PC-9 (cell line): ENCODE results near the gene BCL2L1. TPM values are rescaled to one million over a fixed set of nuclear protein-coding genes. Genes with fewer than 3 reads are reported as not detected.
A peak's percentile ranks its signal among the peaks of the same experiment; 100 is the strongest.

ENCODE experiments used
- BruUV-seq: library from RNA; stranded (reverse); fragments of 400-500 nt; replicated peaks from 2 replicates; lab custom pipeline; 2021; lab: Mats Ljungman, UMichigan
- CTCF ChIA-PET: fragments of 300-600 bp; sonication (Branson Sonifier 250); formaldehyde crosslinking; loops from one replicate; lab custom pipeline; 2022; ENCODE audit warnings: antibody characterized with exemption; lab: Charles Lee
- POLR2A ChIA-PET: fragments of 300-600 bp; sonication (Branson Sonifier 250); formaldehyde crosslinking; loops from one replicate; lab custom pipeline; 2022; ENCODE audit warnings: antibody characterized with exemption; ENCODE audit not compliant: unreplicated experiment; lab: Charles Lee
- DNase-seq, 2 experiments: peaks; one replicate each; pipeline versions ENCODE4 v3.0.0 to v3.0.0-alpha.2; 2015 to 2022; ENCODE audit warnings: mixed read lengths in 1 of 2
- H2AFZ ChIP-seq: fragments of 200-600 bp; sonication (generic); 2 replicates; pipeline ENCODE4 v1.8.1; 2017; ENCODE audit warnings: antibody characterized with exemption
- H3F3A ChIP-seq: fragments of 200-600 bp; sonication (generic); 2 replicates; pipeline ENCODE4 v1.8.1; 2017; ENCODE audit warnings: antibody characterized with exemption, mild to moderate bottlenecking, low read depth; ENCODE audit not compliant: insufficient read depth
- H3K27ac ChIP-seq: fragments of 200-600 bp; sonication (generic); 2 replicates; pipeline ENCODE4 v1.6.1; 2016; ENCODE audit warnings: mixed run types
- H3K27me3 ChIP-seq: fragments of 200-600 bp; sonication (generic); 2 replicates; pipeline ENCODE4 v1.6.1; 2016; ENCODE audit warnings: low read depth, mixed run types; ENCODE audit not compliant: insufficient read depth
- H3K36me3 ChIP-seq: fragments of 200-600 bp; sonication (generic); 2 replicates; pipeline ENCODE4 v1.6.1; 2016; ENCODE audit warnings: low read depth, mixed run types
- H3K4me1 ChIP-seq: fragments of 200-600 bp; sonication (generic); replicated peaks from 2 replicates; pipeline ENCODE4 v1.6.1; 2016; ENCODE audit warnings: mixed run types; ENCODE audit not compliant: insufficient read depth
- H3K4me2 ChIP-seq: fragments of 200-600 bp; sonication (generic); 2 replicates; pipeline ENCODE4 v1.6.1; 2017; ENCODE audit warnings: mixed run types
- H3K4me3 ChIP-seq: fragments of 200-600 bp; sonication (generic); 2 replicates; pipeline ENCODE4 v1.6.1; 2016; ENCODE audit warnings: mixed run types
- H3K79me2 ChIP-seq: fragments of 200-600 bp; sonication (generic); 2 replicates; pipeline ENCODE4 v1.6.1; 2017; ENCODE audit warnings: low read depth, mixed run types
- H3K9me2 ChIP-seq: fragments of 200-600 bp; sonication (generic); 2 replicates; pipeline ENCODE4 v1.8.1; 2017; ENCODE audit warnings: mild to moderate bottlenecking; ENCODE audit not compliant: insufficient read depth
- H3K9me3 ChIP-seq: fragments of 200-600 bp; sonication (generic); 2 replicates; pipeline ENCODE4 v1.8.1; 2016; ENCODE audit warnings: low read depth; ENCODE audit not compliant: insufficient read depth
- H4K20me1 ChIP-seq: fragments of 200-600 bp; sonication (generic); 2 replicates; pipeline ENCODE4 v1.8.1; 2017; ENCODE audit not compliant: insufficient read depth
- EZH2 ChIP-seq: fragments of 200-600 bp; sonication (generic); IDR thresholded peaks from 2 replicates; pipeline ENCODE4 v1.8.0; 2017; ENCODE audit warnings: antibody characterized with exemption, low read depth
- intact Hi-C: fragments of 100-400 bp; cut with micrococcal nuclease; formaldehyde crosslinking; loops from one replicate; pipeline ENCODE4 v1.10.0; 2022; ENCODE audit not compliant: unreplicated experiment
- total RNA-seq: library from RNA; stranded (reverse); gene quantifications from 2 replicates; pipeline ENCODE4 v1.2.3, GENCODE V29; 2021
- TF ChIP-seq, protein P1 (sequence below): fragments of 200-600 bp; sonication (generic); conservative IDR thresholded peaks from 2 replicates; pipeline ENCODE4 v1.6.1; 2017; ENCODE audit warnings: mixed run types, antibody characterized with exemption, mild to moderate bottlenecking, moderate library complexity

The BCL2L1 gene
- total RNA-seq, 1 experiment from 2014 or later, result 125 TPM

DNA sequence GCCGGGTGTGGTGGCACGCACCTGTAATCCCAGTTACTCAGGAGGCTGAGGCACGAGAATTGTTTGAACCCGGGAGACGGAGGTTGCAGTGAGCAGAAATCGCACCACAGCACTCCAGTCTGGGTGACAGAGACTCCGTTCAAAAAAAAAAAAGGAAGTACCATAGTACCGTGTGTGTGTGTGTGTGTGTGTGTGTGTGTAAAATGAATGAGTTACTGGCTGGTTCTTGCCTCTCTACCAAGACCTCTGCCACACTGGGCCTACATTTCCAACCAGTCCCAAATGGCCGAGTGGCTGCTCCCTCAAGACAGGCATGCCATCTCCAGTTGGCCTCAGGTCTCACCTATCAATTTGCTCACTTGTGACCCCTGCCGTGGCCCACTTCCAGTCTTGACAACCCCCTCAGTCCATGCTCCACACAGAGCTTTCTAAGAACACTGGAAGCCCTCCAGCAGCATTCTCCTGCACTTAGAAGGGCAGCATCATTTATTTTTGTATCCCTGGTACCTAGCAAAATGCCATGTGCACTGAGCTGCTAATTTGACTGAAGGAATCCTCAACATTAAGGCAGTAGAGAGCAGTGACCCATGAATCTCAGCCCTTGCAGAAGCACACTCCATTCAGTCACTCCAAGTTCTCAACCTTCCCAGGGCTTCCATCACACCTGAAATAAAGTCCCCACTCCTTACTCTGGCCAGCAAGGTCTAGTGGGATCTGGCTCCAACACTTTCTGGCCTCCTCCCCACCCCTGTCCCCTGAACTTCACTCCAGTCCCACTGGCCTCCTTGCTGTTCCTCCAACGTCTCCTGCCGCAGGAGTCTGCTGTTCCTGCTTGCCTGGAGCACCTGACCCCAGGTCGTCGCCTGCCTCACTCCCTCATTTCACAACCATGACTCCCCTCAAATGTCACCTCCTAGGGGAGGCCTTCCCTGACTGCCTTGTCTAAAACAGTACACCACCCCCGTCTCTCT lies 55.1 kb downstream of the BCL2L1 start:
- no peaks in the 10 kb centered on the region for H3K27me3 ChIP-seq
- H3K27ac ChIP-seq, result peak overlapping the region; percentile 32; the same call in 1 of the 2 replicates
- H3K9me3 ChIP-seq, result no peaks in the 10 kb centered on the region
- H3K9me2 ChIP-seq, result no peaks in the 10 kb centered on the region
- H3F3A ChIP-seq, result peaks cover 89% of the 10 kb centered on the region
- H2AFZ ChIP-seq, result no peak overlapping the region
- no TSS peak for BruUV-seq
- no peak overlapping the region for H3K4me3 ChIP-seq
- peaks cover 26% of the 10 kb centered on the region for H3K36me3 ChIP-seq
- ChIA-PET POLR2A (no interaction called here), CTCF (no interaction called here)
- H3K79me2 ChIP-seq, result peaks cover 62% of the 10 kb centered on the region
- TF ChIP-seq EZH2, result no peak
- TF ChIP-seq, protein P1, sequence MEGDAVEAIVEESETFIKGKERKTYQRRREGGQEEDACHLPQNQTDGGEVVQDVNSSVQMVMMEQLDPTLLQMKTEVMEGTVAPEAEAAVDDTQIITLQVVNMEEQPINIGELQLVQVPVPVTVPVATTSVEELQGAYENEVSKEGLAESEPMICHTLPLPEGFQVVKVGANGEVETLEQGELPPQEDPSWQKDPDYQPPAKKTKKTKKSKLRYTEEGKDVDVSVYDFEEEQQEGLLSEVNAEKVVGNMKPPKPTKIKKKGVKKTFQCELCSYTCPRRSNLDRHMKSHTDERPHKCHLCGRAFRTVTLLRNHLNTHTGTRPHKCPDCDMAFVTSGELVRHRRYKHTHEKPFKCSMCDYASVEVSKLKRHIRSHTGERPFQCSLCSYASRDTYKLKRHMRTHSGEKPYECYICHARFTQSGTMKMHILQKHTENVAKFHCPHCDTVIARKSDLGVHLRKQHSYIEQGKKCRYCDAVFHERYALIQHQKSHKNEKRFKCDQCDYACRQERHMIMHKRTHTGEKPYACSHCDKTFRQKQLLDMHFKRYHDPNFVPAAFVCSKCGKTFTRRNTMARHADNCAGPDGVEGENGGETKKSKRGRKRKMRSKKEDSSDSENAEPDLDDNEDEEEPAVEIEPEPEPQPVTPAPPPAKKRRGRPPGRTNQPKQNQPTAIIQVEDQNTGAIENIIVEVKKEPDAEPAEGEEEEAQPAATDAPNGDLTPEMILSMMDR, result no peak
- no peak for DNase-seq
- peaks cover 52% of the 10 kb centered on the region for H4K20me1 ChIP-seq
- intact Hi-C loops, result no loop called here
- H3K4me2 ChIP-seq, result no peak overlapping the region
- H3K4me1 ChIP-seq, result peaks cover 44% of the 10 kb centered on the region

DNA sequence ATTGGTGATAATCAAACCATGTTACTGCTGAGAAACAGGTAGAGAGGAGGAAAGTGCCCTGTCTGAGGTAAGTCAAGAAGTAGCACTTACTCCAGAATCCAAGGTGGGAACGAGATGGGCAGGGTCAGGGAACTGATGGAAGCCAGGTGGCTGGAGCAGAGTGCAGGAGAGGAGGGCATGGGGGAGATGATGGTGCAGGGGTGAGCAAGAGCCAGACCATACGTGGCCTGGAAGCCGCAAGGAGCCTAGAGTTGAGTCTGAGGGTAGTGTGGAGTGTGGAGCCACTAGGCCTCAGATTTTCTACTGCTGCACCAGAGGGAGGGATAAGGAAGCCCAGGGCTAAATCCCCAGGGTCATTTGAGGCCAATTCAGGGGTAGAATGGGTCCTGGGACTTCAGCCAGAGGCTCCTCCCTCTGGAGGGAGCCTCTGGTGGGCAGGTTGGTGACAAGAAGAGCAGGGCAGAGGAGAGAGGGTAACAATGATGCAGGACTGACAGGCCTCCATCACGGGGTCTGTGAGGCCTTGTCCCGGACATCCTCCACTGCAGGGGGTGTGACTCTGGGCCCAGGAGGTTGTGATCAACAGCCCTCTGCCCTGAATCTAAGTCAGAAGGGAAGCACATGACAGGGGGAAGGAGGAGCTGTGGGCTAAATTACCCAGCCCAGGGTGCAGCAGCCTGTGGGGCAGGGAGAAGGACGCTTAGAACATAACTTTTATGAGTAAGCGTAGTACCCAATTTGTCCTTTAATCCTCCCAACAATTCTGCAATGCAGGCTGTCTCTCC lies 56.2 kb downstream of the BCL2L1 start:
- ChIA-PET POLR2A (no interaction called here), CTCF (no interaction called here)
- H3F3A ChIP-seq, result peaks cover 86% of the 10 kb centered on the region
- H3K27ac ChIP-seq, result no peak overlapping the region
- H3K4me1 ChIP-seq, result peaks cover 53% of the 10 kb centered on the region
- no peak overlapping the region for H3K4me2 ChIP-seq
- H3K36me3 ChIP-seq, result peaks cover 18% of the 10 kb centered on the region
- H2AFZ ChIP-seq, result no peak overlapping the region
- H3K9me3 ChIP-seq, result no peaks in the 10 kb centered on the region
- no peak overlapping the region for H3K4me3 ChIP-seq
- H3K9me2 ChIP-seq, result no peaks in the 10 kb centered on the region
- BruUV-seq, result no TSS peak
- H3K79me2 ChIP-seq, result peaks cover 54% of the 10 kb centered on the region
- TF ChIP-seq, protein P1, result no peak
- no peak for TF ChIP-seq EZH2
- peak in 1 of 2 experiments; percentile 22 for DNase-seq
- peaks cover 44% of the 10 kb centered on the region for H4K20me1 ChIP-seq
- intact Hi-C loops, result no loop called here
- H3K27me3 ChIP-seq, result no peaks in the 10 kb centered on the region

DNA sequence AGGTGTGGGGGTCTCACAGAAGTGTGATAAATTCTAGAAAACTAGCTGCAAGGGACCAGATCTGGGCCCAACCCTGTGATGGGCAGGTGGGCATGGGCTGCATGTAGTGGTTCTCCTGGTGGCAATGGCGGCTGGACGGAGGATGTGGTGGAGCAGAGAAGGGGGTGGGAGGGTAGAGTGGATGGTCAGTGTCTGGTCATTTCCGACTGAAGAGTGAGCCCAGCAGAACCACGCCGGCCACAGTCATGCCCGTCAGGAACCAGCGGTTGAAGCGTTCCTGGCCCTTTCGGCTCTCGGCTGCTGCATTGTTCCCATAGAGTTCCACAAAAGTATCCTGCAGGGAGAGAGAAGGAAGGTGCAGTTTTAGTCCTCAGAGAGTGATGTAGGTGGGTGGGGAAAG lies 56.9 kb downstream of the BCL2L1 start:
- peaks cover 37% of the 10 kb centered on the region for H4K20me1 ChIP-seq
- ChIA-PET CTCF (interaction anchor here (2.4 kb wide), 1 partner anchor 58 kb away, joined by 16 read pairs; no protein-coding TSS in a partner anchor), POLR2A (no interaction called here)
- BruUV-seq, result no TSS peak
- H3K9me3 ChIP-seq, result no peaks in the 10 kb centered on the region
- H3K79me2 ChIP-seq, result peaks cover 47% of the 10 kb centered on the region
- H3K27ac ChIP-seq, result peak overlapping the region; percentile 61
- peak overlapping the region; percentile 30; the same call in 1 of the 2 replicates for H3K4me2 ChIP-seq
- H2AFZ ChIP-seq, result no peak overlapping the region
- no peak for TF ChIP-seq EZH2
- TF ChIP-seq, protein P1, result no peak
- peaks cover 53% of the 10 kb centered on the region for H3K4me1 ChIP-seq
- H3K27me3 ChIP-seq, result no peaks in the 10 kb centered on the region
- no peak overlapping the region for H3K4me3 ChIP-seq
- intact Hi-C loops, result no loop called here
- no peaks in the 10 kb centered on the region for H3K9me2 ChIP-seq
- peaks cover 83% of the 10 kb centered on the region for H3F3A ChIP-seq
- peaks cover 18% of the 10 kb centered on the region for H3K36me3 ChIP-seq
- no peak for DNase-seq
